Dermis microvascular lymphatic vessel endothelial cell (primary cell): Measurements from ENCODE around the gene BRD4. TPM values are rescaled to one million over a fixed set of nuclear protein-coding genes. Genes with fewer than 3 reads are reported as not detected.
"Not testable (repeated sequence)": the region's sequence is repeated elsewhere in the genome, so short reads cannot be mapped to it uniquely, and the experiment has no call there.

Source experiments
- DNase-seq, 2 donors: peaks; one replicate each; pipeline versions ENCODE4 v3.0.0 to v3.0.0-alpha.2; 2010; ENCODE audit warnings: low read depth in 2 of 2
- total RNA-seq: library from RNA; depleted of rRNA; stranded (reverse); fragments of >200 nt; gene quantifications from 2 replicates; pipeline ENCODE4 v1.2.1, GENCODE V29; 2014

The BRD4 gene
- total RNA-seq, result 7.4 and 11.5 TPM in 2 replicates

- peak in 1 of 2 donors; percentile 62 for DNase-seq
These were observed at the start of gene BRD4 for GRCh38 chr19:15332311-15332996. Gene BRD4 (minus strand): TSS chr19:15332539. CDS start chr19:15273099, 59,440 bp downstream.

- no peak for DNase-seq
These were observed 49.5 kb upstream of the BRD4 start for GRCh38 chr19:15381864-15382263.

GRCh38 chr19:15381429-15381828, 49.1 kb upstream of the BRD4 start:
- DNase-seq, result no peak

GRCh38 chr19:15379999-15380647, 47.8 kb upstream of the BRD4 start:
- peak in 1 of 2 donors; percentile 58 for DNase-seq

- DNase-seq, result peak; percentile 95 to 99
These were observed 47.0 kb upstream of the BRD4 start, which contains the start of gene AKAP8 for GRCh38 chr19:15379083-15379998. Gene AKAP8 (minus strand): TSS chr19:15379787. CDS start chr19:15379731, 56 bp downstream.

- DNase-seq, result peak in 1 of 2 donors; percentile 50
These were observed 46.3 kb upstream of the BRD4 start for GRCh38 chr19:15378534-15379082.

- DNase-seq, result peak; percentile 74 to 79
These were observed 42.6 kb upstream of the BRD4 start for GRCh38 chr19:15374796-15375440.

- DNase-seq, result no peak
These were observed 41.8 kb upstream of the BRD4 start for GRCh38 chr19:15374105-15374651.

GRCh38 chr19:15373644-15374043, 41.3 kb upstream of the BRD4 start:
- no peak for DNase-seq

- no peak for DNase-seq
These were observed 40.6 kb upstream of the BRD4 start for GRCh38 chr19:15372891-15373301.

GRCh38 chr19:15372470-15372869, 40.1 kb upstream of the BRD4 start:
- DNase-seq, result no peak

GRCh38 chr19:15371786-15372380, 39.5 kb upstream of the BRD4 start:
- peak in 1 of 2 donors; percentile 42 for DNase-seq

- no peak for DNase-seq
These were observed 38.8 kb upstream of the BRD4 start for GRCh38 chr19:15371119-15371518.

- no peak for DNase-seq
These were observed 37.2 kb upstream of the BRD4 start for GRCh38 chr19:15369594-15369891.

- DNase-seq, result no peak
These were observed 36.7 kb upstream of the BRD4 start for GRCh38 chr19:15368798-15369593.

GRCh38 chr19:15368051-15368632, 35.8 kb upstream of the BRD4 start:
- DNase-seq, result no peak

- no peak for DNase-seq
These were observed 35.1 kb upstream of the BRD4 start for GRCh38 chr19:15367439-15367838.

- no peak for DNase-seq
These were observed 32.9 kb upstream of the BRD4 start for GRCh38 chr19:15365264-15365663.

GRCh38 chr19:15363791-15364190, 31.5 kb upstream of the BRD4 start:
- not testable (repeated sequence) for DNase-seq
